Measurements from ENCODE around the gene BIRC2. TPM values are rescaled to one million over a fixed set of nuclear protein-coding genes. Genes with fewer than 3 reads are reported as not detected.

The BIRC2 gene
- total and polyA plus RNA-seq, 10 of the 15 experiments (the other 5 are each of a cell fraction or from before 2014, with no cell fraction given), result 13.8 to 75.8 (median 26.5) TPM

DNA sequence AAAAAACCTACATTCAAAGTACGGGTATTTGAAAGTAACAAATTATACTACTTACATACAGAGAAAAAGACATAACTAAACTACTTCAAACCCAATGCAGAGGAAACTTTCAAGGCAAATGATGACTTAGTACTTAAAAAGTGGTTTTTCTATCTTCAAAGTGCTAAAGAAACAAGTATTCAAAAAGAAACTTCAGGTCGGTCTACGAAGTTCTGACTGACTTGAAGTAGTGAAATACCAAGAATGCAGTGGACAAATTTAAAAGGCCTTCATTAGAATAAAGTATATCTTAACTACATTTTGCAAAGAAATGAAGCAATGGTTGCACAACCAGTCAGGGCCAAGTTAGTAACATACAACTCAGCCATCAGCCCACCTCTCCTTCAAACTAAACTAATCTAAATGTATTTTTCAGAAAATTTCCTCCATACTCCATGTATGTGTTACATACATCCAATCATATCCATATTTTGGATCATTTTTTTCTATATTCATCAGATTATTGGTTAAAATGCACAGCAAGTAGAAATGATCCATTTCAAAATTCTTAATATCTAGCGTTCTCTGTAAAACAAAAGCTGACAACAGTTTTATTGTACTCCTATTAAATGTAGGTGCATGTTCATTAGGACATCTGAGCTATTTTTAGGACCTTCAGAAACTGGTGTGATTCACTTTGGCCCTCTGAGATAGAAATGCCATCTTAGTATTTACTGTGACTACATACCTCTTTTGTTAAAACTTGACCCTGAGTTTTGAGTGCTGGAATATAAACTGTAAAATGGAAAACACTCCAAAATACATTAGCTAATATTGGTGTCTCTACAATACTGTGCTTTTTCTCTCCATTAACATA, 49.9 kb downstream of the BIRC2 start:
- no peak for TF ChIP-seq ZNF217 (IDR thresholded peaks at IDR 0.05)
- TF ChIP-seq, protein P1, sequence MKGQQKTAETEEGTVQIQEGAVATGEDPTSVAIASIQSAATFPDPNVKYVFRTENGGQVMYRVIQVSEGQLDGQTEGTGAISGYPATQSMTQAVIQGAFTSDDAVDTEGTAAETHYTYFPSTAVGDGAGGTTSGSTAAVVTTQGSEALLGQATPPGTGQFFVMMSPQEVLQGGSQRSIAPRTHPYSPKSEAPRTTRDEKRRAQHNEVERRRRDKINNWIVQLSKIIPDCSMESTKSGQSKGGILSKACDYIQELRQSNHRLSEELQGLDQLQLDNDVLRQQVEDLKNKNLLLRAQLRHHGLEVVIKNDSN (IDR thresholded peaks at IDR 0.05; ENCODE audit: borderline replicate concordance, extremely low read length, insufficient read depth, low read depth, low read length), result no peak
- TF ChIP-seq MTA3 (IDR thresholded peaks at IDR 0.05; ENCODE audit: borderline replicate concordance, low read length), result no peak
- no peak for TF ChIP-seq HDGF (IDR thresholded peaks at IDR 0.05)
- TF ChIP-seq JUNB (IDR thresholded peaks at IDR 0.05), result peak; percentile 29; the same call in 1 of the 2 replicates
- TF ChIP-seq SUZ12 (IDR thresholded peaks at IDR 0.05; ENCODE audit: unreplicated experiment), result no peak
- peak; percentile 35; the same call in 1 of the 2 replicates for TF ChIP-seq RUNX3 (IDR thresholded peaks at IDR 0.05; ENCODE audit: low read length)
- peak; percentile 56; the same call in 1 of the 2 replicates for TF ChIP-seq ZNF24 (IDR thresholded peaks at IDR 0.05)
- no peak for TF ChIP-seq POLR2A (IDR thresholded peaks at IDR 0.05; ENCODE audit: low read depth, low read length)
- ATAC-seq, result peak; percentile 16; the same call in 2 of the 3 replicates
- CTCF ChIA-PET, result interaction anchor here (1.0 to 10.9 kb wide), 10 partner anchors 19 to 269 kb away, joined by 3 to 172 read pairs (median 4); no protein-coding TSS in a partner anchor
- RAD21 ChIA-PET (ENCODE audit: unreplicated experiment), result interaction anchor here (1.0 to 1.9 kb wide), 5 partner anchors 55 to 269 kb away, joined by 3 to 7 read pairs (median 6); no protein-coding TSS in a partner anchor
- H3K79me2 ChIP-seq (ENCODE audit: control insufficient read depth, insufficient read depth, low read length), result no peaks in the 10 kb centered on the region
- SMC1A ChIA-PET (ENCODE audit: uncharacterized antibody, unreplicated experiment), result interaction anchor here (0.6 to 13.6 kb wide), 30 partner anchors 11 to 216 kb away, joined by 3 to 168 read pairs (median 4); no protein-coding TSS in a partner anchor
- no peak for DNase-seq (ENCODE audit: low read depth, low spot score)
- peaks cover 5% of the 10 kb centered on the region for H3K4me1 ChIP-seq (ENCODE audit: control insufficient read depth, insufficient read depth, low read length)
- H3K4me2 ChIP-seq (ENCODE audit: control insufficient read depth, insufficient read depth), result no peak overlapping the region
- FAIRE-seq, result no peak
- intact Hi-C loops (cut with micrococcal nuclease; ENCODE audit: unreplicated experiment) (no loop called here), in situ Hi-C loops (cut with MboI) (loop anchor here (25.0 kb wide), 1 partner anchor 90 kb away; no protein-coding TSS in a partner anchor)
- H3K36me3 ChIP-seq (ENCODE audit: control insufficient read depth in 2 of 2, insufficient read depth in 2 of 2, low read length in 1 of 2), result peaks cover 0 to 27% of the 10 kb centered on the region in 2 experiments
- H2AFZ ChIP-seq (ENCODE audit: control insufficient read depth, low read depth, low read length), result no peak overlapping the region
- WGBS (ENCODE audit: insufficient coverage, insufficient replicate concordance, low lambda C conversion rate, missing lambda C conversion rate), result 25% methylated on average over 4 of the region's 4 CpGs
- no peaks in the 10 kb centered on the region for H3K9me3 ChIP-seq (replicated peaks; ENCODE audit: control insufficient read depth, insufficient read depth, low read length)
- BruUV-seq (replicated peaks), result no TSS peak
- no peaks in the 10 kb centered on the region for H4K20me1 ChIP-seq (ENCODE audit: control insufficient read depth, insufficient read depth)
- H3K4me3 ChIP-seq, result no peak overlapping the region
- H3K9ac ChIP-seq (ENCODE audit: control insufficient read depth, insufficient read depth, low read length), result no peak overlapping the region
- POLR2A ChIA-PET, result no interaction called here
- H3K27ac ChIP-seq (ENCODE audit: control insufficient read depth, insufficient read depth), result no peak overlapping the region
- H3K27me3 ChIP-seq (replicated peaks in 1 of 2; ENCODE audit: control insufficient read depth in 2 of 2, insufficient read depth in 2 of 2, low read length in 1 of 2), result no peaks in the 10 kb centered on the region

Measured in GM12878 (cell line).